Measurements from ENCODE around the gene CPVL. TPM values are rescaled to one million over a fixed set of nuclear protein-coding genes. Genes with fewer than 3 reads are reported as not detected.

CPVL gene
- total and polyA plus RNA-seq, 2 experiments from 2014 or later = 31.9 to 37.8 TPM

GRCh38 chr7:29075606-29076005, 70.7 kb downstream of the CPVL start:
- Histone ChIP-seq H2AFZ (no peak overlapping the region), H3K27me3 (ENCODE audit: insufficient read depth) (no peaks in the 10 kb centered on the region), H4K20me1 (replicated peaks; ENCODE audit: insufficient read depth) (no peaks in the 10 kb centered on the region), H3K27ac (ENCODE audit: low read depth) (no peak overlapping the region), H3K9me2 (ENCODE audit: insufficient read depth) (no peaks in the 10 kb centered on the region), H3K36me3 (ENCODE audit: insufficient read depth) (no peaks in the 10 kb centered on the region), H3F3A (replicated peaks; ENCODE audit: low read depth) (no peaks in the 10 kb centered on the region), H3K79me2 (replicated peaks; ENCODE audit: insufficient read depth) (no peaks in the 10 kb centered on the region), H3K4me2 (no peak overlapping the region), H3K4me1 (ENCODE audit: insufficient read depth) (peaks cover 23% of the 10 kb centered on the region), H3K4me3 (no peak overlapping the region)
- ATAC-seq = no peak
- Mint-ChIP-seq H3K4me3 (no peak overlapping the region), H3K27me3 (ENCODE audit: insufficient read depth, low read depth, poor library complexity) (peaks cover 2% of the 10 kb centered on the region), H3K36me3 (ENCODE audit: low read depth) (no peaks in the 10 kb centered on the region), H3K4me1 (peaks cover 25% of the 10 kb centered on the region), H3K27ac (no peak overlapping the region), H3K9me3 (no peaks in the 10 kb centered on the region)
- TF ChIP-seq EZH2phosphoT487 (IDR thresholded peaks at IDR 0.05; ENCODE audit: unreplicated experiment) (no peak), CREB1 (CRISPR knock-in tag; IDR thresholded peaks at IDR 0.05; ENCODE audit: low read depth) (no peak), ETS1 (IDR thresholded peaks at IDR 0.05) (no peak), STAT1 (IDR thresholded peaks at IDR 0.05; ENCODE audit: unreplicated experiment) (no peak), JUNB (IDR thresholded peaks at IDR 0.05; ENCODE audit: unreplicated experiment) (no peak), ZNF114 (CRISPR knock-in tag; IDR thresholded peaks at IDR 0.05) (no peak), CTCF (conservative IDR thresholded peaks at IDR 0.05; ENCODE audit: low read depth in 2 of 2) (no peak), NANOG (IDR thresholded peaks at IDR 0.05; ENCODE audit: borderline replicate concordance) (no peak), REST (IDR thresholded peaks at IDR 0.05; ENCODE audit: unreplicated experiment) (no peak), EZH2 (IDR thresholded peaks at IDR 0.05; ENCODE audit: low read depth, unreplicated experiment) (no peak), ZNF331 (CRISPR knock-in tag; IDR thresholded peaks at IDR 0.05; ENCODE audit: low read depth) (no peak), POLR2AphosphoS5 (IDR thresholded peaks at IDR 0.05; ENCODE audit: low read depth) (no peak), ZNF462 (CRISPR knock-in tag; IDR thresholded peaks at IDR 0.05) (no peak)
- DNase-seq (ENCODE audit: low spot score) = no peak
